ENCODE data around the gene LRP2BP.

DNA sequence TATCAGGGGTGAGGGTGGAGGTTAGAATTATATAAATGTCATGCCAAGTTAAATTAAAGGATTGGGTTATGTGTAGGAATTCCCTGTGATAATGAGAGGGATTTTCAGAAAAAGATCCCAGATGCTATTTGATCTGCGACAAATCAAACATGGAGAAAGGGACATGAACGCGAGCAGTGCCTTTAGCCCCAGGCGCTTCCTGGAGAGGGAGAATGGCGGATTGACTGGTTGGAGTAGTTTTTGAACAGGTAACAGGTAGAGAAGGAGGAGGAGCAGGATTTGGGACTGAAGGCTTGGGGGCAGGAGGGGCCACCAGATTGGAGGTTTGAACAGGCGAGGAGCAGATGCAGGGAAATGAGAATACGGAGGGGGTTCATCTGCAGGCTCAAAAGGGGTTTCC lies 67.1 kb downstream of the LRP2BP start:
- no peak for TF ChIP-seq EZH2 (IDR thresholded peaks at IDR 0.05; ENCODE audit: low read depth, unreplicated experiment)
- TF ChIP-seq, protein P1, sequence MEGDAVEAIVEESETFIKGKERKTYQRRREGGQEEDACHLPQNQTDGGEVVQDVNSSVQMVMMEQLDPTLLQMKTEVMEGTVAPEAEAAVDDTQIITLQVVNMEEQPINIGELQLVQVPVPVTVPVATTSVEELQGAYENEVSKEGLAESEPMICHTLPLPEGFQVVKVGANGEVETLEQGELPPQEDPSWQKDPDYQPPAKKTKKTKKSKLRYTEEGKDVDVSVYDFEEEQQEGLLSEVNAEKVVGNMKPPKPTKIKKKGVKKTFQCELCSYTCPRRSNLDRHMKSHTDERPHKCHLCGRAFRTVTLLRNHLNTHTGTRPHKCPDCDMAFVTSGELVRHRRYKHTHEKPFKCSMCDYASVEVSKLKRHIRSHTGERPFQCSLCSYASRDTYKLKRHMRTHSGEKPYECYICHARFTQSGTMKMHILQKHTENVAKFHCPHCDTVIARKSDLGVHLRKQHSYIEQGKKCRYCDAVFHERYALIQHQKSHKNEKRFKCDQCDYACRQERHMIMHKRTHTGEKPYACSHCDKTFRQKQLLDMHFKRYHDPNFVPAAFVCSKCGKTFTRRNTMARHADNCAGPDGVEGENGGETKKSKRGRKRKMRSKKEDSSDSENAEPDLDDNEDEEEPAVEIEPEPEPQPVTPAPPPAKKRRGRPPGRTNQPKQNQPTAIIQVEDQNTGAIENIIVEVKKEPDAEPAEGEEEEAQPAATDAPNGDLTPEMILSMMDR (conservative IDR thresholded peaks at IDR 0.05; ENCODE audit: low read depth in 2 of 2), result no peak
- no peak for TF ChIP-seq POLR2AphosphoS5 (IDR thresholded peaks at IDR 0.05; ENCODE audit: low read depth)
- TF ChIP-seq, protein P2, sequence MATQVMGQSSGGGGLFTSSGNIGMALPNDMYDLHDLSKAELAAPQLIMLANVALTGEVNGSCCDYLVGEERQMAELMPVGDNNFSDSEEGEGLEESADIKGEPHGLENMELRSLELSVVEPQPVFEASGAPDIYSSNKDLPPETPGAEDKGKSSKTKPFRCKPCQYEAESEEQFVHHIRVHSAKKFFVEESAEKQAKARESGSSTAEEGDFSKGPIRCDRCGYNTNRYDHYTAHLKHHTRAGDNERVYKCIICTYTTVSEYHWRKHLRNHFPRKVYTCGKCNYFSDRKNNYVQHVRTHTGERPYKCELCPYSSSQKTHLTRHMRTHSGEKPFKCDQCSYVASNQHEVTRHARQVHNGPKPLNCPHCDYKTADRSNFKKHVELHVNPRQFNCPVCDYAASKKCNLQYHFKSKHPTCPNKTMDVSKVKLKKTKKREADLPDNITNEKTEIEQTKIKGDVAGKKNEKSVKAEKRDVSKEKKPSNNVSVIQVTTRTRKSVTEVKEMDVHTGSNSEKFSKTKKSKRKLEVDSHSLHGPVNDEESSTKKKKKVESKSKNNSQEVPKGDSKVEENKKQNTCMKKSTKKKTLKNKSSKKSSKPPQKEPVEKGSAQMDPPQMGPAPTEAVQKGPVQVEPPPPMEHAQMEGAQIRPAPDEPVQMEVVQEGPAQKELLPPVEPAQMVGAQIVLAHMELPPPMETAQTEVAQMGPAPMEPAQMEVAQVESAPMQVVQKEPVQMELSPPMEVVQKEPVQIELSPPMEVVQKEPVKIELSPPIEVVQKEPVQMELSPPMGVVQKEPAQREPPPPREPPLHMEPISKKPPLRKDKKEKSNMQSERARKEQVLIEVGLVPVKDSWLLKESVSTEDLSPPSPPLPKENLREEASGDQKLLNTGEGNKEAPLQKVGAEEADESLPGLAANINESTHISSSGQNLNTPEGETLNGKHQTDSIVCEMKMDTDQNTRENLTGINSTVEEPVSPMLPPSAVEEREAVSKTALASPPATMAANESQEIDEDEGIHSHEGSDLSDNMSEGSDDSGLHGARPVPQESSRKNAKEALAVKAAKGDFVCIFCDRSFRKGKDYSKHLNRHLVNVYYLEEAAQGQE (IDR thresholded peaks at IDR 0.05; ENCODE audit: unreplicated experiment), result no peak
- no peak for TF ChIP-seq EZH2phosphoT487 (IDR thresholded peaks at IDR 0.05; ENCODE audit: unreplicated experiment)
- TF ChIP-seq, protein P3, sequence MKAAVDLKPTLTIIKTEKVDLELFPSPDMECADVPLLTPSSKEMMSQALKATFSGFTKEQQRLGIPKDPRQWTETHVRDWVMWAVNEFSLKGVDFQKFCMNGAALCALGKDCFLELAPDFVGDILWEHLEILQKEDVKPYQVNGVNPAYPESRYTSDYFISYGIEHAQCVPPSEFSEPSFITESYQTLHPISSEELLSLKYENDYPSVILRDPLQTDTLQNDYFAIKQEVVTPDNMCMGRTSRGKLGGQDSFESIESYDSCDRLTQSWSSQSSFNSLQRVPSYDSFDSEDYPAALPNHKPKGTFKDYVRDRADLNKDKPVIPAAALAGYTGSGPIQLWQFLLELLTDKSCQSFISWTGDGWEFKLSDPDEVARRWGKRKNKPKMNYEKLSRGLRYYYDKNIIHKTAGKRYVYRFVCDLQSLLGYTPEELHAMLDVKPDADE (IDR thresholded peaks at IDR 0.05), result no peak
- TF ChIP-seq JUNB (IDR thresholded peaks at IDR 0.05; ENCODE audit: unreplicated experiment), result no peak
- TF ChIP-seq CREB1 (CRISPR knock-in tag; IDR thresholded peaks at IDR 0.05; ENCODE audit: low read depth), result no peak
- no peak for TF ChIP-seq ZNF114 (CRISPR knock-in tag; IDR thresholded peaks at IDR 0.05)
- TF ChIP-seq STAT1 (IDR thresholded peaks at IDR 0.05; ENCODE audit: unreplicated experiment), result no peak
